IPS-NIHi7 (cell line): ENCODE data around the gene PLPPR2.
"Not testable (repeated sequence)": the region's sequence is repeated elsewhere in the genome, so short reads cannot be mapped to it uniquely, and the experiment has no call there.

Experiments
- DNase-seq: peaks from one replicate; pipeline ENCODE4 v3.0.0; 2012; ENCODE audit warnings: mixed read lengths; ENCODE audit errors: extremely low spot score

PLPPR2 gene, protein sequence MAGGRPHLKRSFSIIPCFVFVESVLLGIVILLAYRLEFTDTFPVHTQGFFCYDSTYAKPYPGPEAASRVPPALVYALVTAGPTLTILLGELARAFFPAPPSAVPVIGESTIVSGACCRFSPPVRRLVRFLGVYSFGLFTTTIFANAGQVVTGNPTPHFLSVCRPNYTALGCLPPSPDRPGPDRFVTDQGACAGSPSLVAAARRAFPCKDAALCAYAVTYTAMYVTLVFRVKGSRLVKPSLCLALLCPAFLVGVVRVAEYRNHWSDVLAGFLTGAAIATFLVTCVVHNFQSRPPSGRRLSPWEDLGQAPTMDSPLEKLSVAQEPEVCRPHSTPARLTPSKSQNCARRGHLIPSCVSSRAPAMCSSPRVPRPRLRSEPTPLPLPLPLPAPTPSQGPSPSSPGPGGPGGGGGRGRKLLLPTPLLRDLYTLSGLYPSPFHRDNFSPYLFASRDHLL

DNA sequence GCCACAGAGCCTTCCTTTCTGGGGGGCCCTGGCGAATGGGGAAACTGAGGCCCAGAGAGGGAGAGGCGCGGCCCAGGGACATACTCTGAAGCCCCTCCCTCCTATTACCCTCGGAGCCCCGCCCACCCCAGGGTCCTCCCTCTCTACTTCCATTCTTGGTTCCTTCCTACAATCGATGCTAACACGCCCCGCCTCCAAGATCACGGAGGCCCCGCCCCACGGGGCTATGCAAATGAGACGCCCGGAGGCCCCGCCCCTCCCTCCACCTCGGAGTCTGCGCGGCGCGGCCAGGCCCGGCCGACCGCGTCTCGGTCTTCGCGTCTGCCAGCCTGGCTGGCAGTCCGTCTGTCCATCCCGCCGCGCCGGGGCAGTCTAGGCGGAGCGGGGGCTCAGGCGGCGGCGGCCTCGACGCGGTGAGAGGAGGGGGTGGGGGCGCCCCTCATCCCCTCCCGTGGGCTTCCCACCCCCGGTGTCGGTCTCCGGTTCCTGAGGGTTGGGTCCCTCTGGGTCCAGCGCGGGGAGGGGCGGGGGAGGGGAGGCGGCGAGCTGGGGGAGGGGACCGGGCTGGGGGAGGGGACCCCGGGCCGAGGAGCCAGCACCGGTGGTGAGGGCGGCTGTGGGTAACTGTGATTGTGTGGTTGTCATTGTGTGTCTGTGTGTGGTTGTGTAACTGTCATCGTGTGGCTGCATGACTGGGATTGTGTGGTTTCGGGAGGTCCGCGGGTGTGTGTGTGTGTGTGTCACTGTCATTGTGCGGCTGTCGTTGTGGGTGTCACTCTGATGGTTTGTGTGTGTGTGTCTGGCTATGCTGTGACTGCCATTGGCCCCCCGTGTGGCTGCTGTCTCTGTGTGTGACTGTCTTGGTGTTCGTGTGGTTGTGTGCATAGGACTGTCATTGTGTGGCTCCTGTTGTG lies at the start of gene PLPPR2:
Gene PLPPR2, plus strand, starts transcription at position 273 of the 914 bp plus-strand sequence. CDS start 2,242 bp downstream, outside the sequence.
- DNase-seq: peak; percentile 91

DNA sequence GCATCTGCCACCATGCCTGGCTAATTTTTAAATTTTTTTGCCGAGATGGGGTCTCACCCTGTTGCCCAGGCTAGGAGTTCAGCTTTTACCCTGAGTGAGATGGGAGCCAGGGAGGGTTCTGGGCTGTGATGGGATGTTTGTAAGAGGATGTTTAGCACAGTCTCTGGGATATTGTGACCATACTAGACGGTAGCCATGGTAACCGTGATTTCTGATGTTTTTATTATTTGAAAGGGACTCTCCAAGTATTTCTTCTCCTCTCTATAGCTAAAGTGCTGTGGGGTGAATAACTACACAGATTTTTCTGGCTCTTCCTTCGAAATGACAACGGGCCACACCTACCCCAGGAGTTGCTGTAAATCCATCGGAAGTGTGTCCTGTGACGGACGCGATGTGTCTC lies 48.9 kb upstream of the PLPPR2 start:
- DNase-seq: no peak

DNA sequence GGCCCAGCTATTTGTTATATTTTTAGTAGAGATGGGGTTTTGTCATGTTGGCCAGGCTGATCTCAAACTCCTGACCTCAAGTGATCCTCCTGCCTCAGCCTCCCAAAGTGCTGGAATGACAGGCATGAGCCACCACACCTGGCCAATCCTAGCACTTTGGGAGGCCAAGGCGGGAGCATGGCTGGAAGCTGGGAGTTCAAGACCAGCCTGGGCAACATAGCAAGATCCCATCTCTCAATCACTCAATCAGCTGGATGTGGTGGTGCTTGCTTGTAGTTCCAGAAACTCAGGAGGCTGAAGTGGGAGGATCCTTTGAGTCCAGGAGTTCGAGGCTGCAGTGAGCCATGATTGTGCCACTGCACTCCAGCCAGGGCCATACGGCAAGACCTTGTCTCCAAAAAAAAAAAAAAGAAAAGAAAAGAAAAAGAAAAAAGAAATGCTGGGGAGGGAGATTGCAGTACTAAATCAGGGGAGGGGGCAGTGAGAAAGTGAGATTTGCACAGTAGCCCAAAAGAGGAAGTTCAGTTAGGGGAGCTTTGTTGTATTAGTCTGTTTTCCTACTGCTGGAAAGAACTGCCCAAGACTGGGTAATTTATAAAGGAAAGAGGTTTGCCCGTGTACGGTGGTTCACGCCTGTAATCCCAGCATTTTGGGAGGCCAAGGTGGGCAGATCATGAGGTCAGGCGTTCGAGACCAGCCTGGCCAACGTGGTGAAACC lies 34.8 kb upstream of the PLPPR2 start:
- not testable (repeated sequence) for DNase-seq

DNA sequence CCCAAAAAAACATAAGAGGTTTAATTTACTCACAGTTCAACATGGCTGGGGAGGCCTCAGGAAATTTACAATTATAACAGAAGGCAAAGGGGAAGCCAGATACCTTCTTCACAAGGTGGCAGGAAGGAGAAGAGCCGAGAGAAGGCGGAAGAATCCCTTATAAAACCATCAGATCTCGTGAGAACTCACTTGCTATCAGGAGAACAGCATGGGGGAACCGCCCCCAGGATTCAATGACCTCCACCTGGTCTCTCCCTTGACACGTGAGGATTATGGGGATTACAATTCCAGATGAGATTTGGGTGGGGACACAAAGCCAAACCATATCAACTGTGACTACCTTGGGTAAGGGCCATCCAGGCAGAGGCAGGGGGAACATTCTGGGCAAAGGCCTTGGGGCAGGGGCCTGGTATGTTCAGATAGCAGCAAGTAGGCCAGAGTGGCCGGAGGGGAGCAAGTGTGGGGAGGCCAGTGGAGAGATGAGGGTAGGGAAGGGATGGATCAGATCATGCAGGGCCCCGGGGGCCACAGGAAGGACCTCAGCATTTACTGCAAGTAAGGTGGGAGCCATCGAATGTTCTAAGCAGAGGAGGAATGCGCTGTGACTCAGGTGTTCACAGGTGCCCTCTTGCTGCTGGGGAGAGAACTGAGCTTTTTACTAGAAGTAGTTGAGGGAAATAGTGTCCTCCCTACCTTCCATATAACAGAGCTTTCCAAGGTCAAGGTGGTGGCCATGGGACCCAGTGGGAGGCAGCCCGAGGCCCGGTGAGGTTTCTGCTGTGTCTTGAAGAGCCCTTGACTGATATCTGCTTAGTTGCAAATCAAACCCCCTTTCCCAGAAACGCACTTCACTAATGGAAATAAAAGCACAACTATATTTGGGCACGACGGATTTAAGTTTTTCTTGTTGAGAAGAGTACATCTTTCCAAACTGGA lies 33.8 kb upstream of the PLPPR2 start:
- DNase-seq: no peak

DNA sequence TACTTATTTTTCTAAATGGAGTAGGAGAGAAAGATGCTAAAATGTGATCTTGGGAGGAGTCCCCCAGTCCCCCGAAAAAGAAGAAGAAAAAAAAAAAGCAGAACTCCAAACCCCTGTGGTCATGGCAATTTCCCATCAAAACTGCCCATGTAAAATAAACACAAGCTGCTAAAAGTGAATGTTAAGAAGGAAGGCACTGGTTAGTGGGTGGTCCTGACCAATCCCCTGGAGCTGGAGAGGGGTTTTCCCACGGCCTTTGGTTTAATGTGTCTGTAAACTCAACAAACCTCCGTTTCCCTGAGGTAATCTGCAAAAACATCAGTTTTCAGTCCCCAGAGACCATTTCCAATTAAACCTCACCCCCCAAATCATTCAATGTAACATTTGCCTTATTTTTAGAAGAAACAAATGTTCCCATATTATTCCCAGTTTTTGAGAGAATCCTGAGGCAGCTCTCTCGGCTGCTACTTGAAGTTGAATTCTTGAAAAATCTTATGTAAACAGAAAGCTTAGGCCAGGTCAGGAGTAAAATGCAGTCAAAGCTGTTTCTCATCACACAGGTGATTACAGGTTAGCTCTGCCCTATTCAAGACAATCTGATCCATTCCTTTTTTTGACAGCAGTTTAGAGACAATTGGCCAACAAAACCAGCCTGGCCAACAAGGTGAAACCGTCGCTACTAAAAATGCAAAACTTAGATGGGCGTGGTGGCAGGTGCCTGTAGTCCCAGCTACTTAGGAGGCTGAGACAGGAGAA lies 32.8 kb upstream of the PLPPR2 start:
- no peak for DNase-seq

DNA sequence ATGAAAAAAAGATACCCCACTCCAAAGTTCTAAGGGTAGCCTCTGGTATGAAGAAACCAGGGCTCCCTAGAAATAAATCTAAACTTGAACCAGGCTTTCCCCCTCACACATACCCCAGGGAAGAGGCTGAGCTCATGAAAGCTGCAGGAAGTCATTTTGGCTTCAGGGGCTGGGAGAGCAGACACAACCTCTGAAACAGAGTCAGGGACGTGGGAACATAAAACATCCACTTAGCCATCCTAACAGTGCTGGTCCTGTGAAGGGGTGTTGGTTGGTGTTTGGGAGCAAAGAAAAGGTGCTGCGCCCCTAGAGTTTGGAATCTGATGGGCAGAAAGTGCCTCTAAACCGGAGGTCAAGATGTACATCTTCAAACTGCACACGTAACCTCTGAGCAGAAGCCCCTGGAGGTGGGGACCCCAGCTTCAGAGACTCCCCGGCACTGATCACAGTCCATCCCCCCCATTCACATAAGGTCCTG lies 31.6 kb upstream of the PLPPR2 start:
- no peak for DNase-seq

DNA sequence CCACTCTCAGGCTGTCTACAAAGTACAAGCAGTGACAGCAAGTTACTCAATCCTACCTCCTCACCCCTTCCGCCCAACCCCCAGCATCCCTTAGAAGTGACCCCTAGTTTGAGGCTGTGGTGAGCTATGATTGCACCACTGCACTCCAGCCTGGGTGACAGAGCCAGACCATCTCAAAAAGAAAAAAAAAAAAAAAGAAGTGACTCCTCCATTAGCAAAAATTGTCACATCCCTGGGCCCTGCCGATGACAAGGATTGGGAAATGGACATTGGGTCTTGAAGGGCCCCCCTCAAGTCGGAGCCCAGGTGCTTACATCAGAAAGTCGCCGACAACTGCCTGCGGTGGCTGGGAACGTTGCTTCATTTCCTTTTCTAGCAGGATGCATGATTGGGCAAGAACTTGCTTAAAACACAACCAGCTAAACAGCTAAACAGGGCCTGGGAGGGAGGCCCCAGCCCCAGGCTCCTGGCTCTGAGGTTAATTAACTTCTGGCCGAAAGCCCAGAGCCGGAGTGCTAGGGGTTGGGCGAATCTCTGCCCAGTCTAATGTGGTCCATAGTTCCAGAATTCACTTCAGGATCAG lies 31.1 kb upstream of the PLPPR2 start:
- DNase-seq: no peak

DNA sequence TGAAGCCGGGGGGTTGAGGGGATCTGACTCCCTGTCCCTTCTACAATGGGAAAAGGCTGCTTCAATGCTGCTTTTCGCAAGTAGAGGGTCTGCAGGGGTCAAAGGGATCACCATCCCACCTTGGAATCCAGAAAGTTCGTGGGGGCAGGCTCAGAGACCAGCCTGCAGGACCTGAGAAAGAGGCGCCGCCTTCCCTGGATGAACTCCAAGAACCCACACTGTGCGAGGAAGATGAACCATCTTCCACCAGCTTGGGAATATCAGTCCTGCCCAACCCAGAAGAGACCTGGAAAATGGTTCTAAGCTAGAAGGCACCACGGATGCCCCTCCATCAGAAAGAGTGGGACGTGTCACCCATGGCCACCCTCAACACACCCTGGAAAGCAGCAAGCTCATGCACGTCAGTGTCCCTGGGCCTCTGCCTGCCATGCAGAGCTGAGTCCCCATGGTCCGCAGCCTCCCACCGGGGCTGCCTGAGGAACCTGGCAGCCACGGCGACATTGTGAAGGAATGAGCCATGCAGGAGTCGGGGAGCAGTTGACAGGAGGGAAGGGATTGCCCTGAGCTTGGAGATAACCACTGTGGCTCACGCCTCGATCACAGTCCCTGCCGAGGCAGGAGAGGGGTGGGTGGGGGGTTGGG lies 30.4 kb upstream of the PLPPR2 start:
- no peak for DNase-seq

DNA sequence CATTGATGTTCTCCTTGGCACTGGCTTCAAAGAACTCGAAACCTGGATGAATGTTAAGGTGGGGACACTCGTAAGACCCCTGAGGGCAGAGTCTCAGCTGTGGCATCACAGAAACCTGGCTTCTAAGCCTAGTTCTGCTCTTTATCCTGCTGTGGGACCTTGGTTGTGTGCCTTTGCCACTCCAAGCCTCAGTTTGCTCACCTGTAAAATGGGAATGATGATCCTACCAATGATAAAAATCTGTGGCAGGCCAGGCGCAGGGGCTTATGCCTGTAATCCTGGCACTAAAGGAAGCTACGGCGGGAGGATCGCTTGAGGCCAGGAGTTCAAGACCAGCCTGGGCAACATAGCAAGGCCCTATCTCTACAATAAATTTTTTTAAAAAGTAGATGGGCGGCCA lies 29.7 kb upstream of the PLPPR2 start:
- DNase-seq: no peak

DNA sequence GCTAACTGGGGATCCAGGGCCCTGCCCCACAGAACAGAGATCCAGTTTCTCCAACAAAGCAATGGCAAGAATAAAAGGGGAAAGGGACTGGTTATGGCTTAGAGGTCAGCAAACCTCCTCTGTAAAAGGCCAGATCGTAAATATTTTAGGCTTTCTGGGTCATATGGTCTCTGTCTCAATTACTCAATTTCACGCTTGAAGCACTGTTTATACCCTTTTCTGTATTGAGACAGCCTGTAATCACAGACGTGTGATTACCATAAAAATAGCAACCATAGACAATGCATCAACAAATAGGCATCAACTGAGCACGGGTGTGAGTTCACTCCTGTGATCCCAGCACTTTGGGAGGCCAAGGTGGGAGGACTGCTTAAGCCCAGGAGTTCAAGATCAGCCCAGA lies 25.1 kb upstream of the PLPPR2 start:
- no peak for DNase-seq

DNA sequence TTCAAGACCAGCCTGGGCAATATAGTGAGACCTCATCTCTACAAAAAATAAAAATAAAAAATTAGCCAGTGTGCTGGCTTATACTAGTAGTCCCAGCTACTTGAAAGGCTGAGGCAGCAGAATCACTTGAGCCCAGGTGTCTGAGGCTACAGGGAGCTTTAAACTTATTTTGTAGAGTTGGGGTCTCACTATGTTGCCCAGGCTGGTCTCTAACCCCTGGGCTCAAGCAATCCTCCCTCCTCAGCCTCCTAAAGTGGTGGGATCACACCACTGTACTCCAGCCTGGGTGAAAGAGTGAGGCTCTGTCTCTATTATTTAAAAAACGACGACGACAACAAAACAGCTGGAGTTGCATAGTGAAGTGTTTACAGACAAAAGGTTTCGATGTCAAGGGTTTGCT lies 23.7 kb upstream of the PLPPR2 start:
- no peak for DNase-seq

DNA sequence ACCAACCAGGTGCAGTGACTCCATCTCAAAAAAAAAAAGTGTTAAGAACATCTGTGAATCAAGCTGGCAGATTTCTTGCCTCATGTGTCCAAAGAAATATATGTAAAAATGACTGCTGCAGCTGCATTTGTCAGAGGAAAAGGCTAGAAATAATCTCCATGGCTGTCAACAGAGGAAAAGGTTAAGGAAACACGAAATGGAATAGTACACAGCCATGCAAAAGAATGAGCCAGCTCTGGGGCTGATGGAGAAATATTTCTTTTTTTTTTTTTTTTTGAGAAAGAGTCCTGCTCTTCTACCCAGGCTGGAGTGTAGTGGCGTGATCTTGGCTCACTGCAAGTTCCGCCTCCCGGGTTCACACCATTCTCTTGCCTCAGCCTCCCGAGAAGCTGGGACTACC lies 22.4 kb upstream of the PLPPR2 start:
- DNase-seq: no peak

DNA sequence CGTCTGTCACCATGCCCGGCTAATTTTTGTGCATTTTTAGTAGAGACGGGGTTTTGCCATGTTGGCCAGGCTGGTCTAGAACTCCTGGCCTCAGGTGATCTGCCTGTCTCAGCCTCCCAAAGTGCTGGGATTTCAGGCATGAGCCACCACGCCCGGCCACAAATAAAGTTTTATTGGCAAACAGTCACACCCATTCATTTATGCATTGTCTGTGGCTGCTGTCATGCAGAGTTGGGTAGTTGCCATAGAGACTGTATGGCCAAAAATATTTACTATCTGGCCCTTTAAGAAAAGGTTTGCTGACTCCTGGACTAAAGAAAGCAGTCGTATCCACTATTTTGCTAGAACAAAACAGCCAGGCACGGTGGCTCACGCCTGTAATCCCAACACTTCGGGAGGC lies 21.4 kb upstream of the PLPPR2 start:
- not testable (repeated sequence) for DNase-seq

DNA sequence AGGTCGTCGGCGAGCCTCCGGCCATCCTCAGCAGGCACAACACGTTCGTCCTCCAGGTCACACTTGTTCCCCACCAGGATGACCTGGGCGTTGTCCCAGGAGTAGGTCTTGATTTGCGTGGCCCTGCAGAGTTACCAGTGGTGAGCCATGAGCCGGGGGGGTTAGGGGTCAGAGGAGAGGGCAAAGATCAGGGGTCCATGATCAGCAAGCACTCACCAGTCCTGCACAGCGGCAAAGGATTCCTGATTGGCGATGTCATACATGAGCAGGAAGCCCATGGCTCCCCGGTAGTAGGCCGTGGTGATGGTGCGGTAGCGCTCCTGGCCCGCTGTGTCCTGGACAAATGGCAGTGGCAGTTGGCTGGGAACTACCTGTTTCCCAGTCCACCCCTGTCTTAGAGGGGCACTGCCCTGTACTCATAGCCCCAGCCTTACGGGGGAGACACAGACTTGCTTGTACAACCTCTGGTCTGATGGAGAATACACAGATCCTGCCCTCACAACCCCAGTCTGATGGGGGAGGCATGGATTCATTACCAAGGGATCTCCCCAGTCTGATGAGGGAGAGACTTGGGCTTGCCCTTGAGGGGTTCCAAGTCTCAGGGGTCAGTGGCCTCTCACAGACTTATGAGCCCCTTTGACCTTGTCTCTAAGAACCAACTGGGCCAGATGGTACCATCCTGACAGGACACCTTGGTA lies 19.6 kb upstream of the PLPPR2 start:
- DNase-seq: no peak

DNA sequence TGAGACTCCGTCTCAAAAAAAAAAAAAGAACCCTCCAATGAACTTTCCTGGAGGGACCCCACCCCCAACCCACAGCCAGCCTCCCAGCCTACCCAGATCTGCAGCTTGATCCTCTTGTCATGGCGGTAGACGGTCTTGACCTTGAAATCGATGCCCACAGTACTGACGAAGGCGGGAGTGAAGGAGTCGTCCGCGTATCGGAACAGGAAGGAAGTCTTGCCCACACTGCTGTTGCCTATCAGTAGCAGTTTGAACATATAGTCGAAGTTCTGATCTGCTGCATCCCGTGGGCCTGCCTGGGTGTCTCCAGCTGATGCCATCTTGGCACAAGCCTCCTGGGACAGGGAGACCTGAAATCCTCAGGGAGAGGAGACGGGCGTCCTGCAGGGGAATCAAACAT lies 18.2 kb upstream of the PLPPR2 start:
- DNase-seq: no peak

DNA sequence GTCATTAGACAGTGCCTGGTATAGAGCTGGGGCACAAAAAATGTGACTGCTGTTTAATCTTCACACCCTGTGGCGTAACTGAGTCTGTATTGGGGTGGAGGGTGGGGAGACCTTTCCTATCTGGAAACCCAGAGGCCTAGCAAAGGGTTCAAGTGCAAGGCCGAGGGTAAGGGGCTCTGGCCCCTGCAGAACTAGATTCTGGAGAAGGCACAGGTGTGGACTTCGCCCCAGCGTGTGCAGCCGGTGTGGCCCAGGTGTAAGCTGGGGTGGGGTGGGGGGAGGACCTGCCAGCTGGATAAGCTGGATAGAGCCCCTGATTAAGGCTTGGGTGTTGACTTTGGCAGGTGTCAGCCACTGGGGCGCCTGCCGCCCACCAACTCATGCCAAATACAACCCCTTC lies 17.1 kb upstream of the PLPPR2 start:
- DNase-seq: no peak

DNA sequence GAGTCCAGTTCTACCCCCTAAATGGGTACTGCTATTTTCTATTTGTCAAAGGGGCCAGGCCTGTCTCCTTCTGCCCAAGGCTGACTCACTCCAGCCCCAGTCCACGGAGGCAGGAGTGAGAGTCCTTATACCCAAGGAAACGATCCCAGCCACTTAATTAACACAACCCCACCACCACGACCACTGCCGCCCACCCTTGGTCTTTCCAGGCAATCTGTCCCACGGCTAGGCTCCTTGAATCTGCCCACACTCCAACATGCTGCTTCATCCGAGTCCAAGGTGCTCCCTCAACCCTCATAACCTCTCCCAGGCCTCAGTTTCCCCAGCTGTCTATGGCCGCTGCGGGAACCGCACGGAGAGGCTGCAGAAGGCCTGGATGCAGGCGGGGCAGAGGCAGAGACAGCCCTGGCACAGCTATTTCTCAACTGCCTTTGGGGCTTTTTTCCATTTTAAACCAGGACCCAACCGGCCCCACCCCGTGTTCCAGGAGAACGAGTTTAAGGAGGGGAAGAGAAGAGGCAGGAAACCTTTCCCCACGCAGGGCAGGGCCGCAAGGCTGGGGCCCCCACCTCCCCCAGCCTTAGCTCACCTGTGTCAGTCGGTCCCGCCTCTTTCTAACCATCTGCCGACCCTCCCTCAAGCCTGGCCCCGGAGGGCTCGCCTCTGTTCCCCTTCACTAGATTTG lies 16.5 kb upstream of the PLPPR2 start:
- no peak for DNase-seq
